DOHH2 (cell line): ENCODE data around the gene TSHZ2.

ENCODE experiments used
- H3F3A ChIP-seq: fragments of 200-600 bp; sonication (generic), shearing (Covaris generic); 2 replicates; pipeline ENCODE4 v1.6.0; 2016; ENCODE audit warnings: antibody characterized with exemption, mild to moderate bottlenecking; ENCODE audit not compliant: control insufficient read depth, insufficient read depth
- H3K27ac ChIP-seq: fragments of 200-600 bp; sonication (generic); 2 replicates; pipeline ENCODE4 v1.5.1; 2014; ENCODE audit warnings: low read depth, mild to moderate bottlenecking, low read length, moderate library complexity
- H3K27me3 ChIP-seq: fragments of 200-600 bp; sonication (generic); 2 replicates; pipeline ENCODE4 v1.6.1; 2014; ENCODE audit warnings: mild to moderate bottlenecking, low read length, mixed read lengths; ENCODE audit not compliant: control insufficient read depth
- H3K36me3 ChIP-seq: fragments of 200-600 bp; sonication (generic); 2 replicates; pipeline ENCODE4 v1.6.1; 2014; ENCODE audit warnings: mild to moderate bottlenecking, low read length, moderate library complexity, mixed read lengths; ENCODE audit not compliant: control insufficient read depth
- H3K4me1 ChIP-seq: fragments of 200-600 bp; sonication (generic); 2 replicates; pipeline ENCODE4 v1.6.1; 2014; ENCODE audit warnings: mild to moderate bottlenecking, low read length, mixed read lengths; ENCODE audit not compliant: control insufficient read depth
- H3K4me2 ChIP-seq: fragments of 200-600 bp; sonication (generic); 2 replicates; pipeline ENCODE4 v1.6.0; 2014; ENCODE audit warnings: mild to moderate bottlenecking, low read length, moderate library complexity
- H3K4me3 ChIP-seq: fragments of 200-600 bp; sonication (generic); 2 replicates; pipeline ENCODE4 v1.5.1; 2014; ENCODE audit warnings: mild to moderate bottlenecking, low read length, mixed read lengths
- H3K79me2 ChIP-seq: fragments of 200-600 bp; sonication (generic); 2 replicates; pipeline ENCODE4 v1.6.1; 2014; ENCODE audit warnings: mild to moderate bottlenecking, low read length, mixed read lengths; ENCODE audit not compliant: control insufficient read depth
- H3K9me2 ChIP-seq: fragments of 200-600 bp; sonication (generic); replicated peaks from 2 replicates; pipeline ENCODE4 v1.6.1; 2014; ENCODE audit warnings: mild to moderate bottlenecking, low read length, mixed read lengths; ENCODE audit not compliant: control insufficient read depth
- H3K9me3 ChIP-seq: fragments of 200-600 bp; sonication (generic); 2 replicates; pipeline ENCODE4 v1.6.1; 2014; ENCODE audit warnings: antibody characterized with exemption, low read length, mixed read lengths; ENCODE audit not compliant: control insufficient read depth, insufficient read depth
- H4K20me1 ChIP-seq: fragments of 200-600 bp; sonication (generic); 2 replicates; pipeline ENCODE4 v1.6.0; 2014; ENCODE audit warnings: low read depth, mild to moderate bottlenecking, antibody characterized with exemption, low read length, moderate library complexity; ENCODE audit not compliant: control insufficient read depth, insufficient read depth
- CTCF ChIP-seq: fragments of 200-600 bp; sonication (generic); IDR thresholded peaks from one replicate; pipeline ENCODE4 v1.5.1; 2014; ENCODE audit warnings: antibody characterized with exemption, mild to moderate bottlenecking, low read depth, low read length; ENCODE audit not compliant: poor library complexity, severe bottlenecking
- EZH2phosphoT487 ChIP-seq: fragments of 200-600 bp; sonication (generic); IDR thresholded peaks from 2 replicates; pipeline ENCODE4 v1.6.1; 2017; ENCODE audit warnings: borderline replicate concordance, mild to moderate bottlenecking, antibody characterized with exemption, low read length, moderate library complexity, mixed read lengths

Gene TSHZ2

GRCh38 chr20:53281557-53282117 is 309.5 kb downstream of the TSHZ2 start:
- H3K27me3 ChIP-seq, result no peaks in the 10 kb centered on the region
- TF ChIP-seq CTCF, result no peak
- no peak for TF ChIP-seq EZH2phosphoT487
- H3K4me1 ChIP-seq, result no peaks in the 10 kb centered on the region
- no peaks in the 10 kb centered on the region for H4K20me1 ChIP-seq
- H3K27ac ChIP-seq, result no peak overlapping the region
- no peak overlapping the region for H3K4me3 ChIP-seq
- no peaks in the 10 kb centered on the region for H3K9me3 ChIP-seq
- no peaks in the 10 kb centered on the region for H3K36me3 ChIP-seq
- no peaks in the 10 kb centered on the region for H3K79me2 ChIP-seq
- no peak overlapping the region for H3K4me2 ChIP-seq
- H3F3A ChIP-seq, result no peaks in the 10 kb centered on the region
- no peaks in the 10 kb centered on the region for H3K9me2 ChIP-seq

GRCh38 chr20:53282217-53282955 is 310.2 kb downstream of the TSHZ2 start:
- Histone ChIP-seq H3K9me3 (no peaks in the 10 kb centered on the region), H3K27ac (no peak overlapping the region), H3K4me1 (no peaks in the 10 kb centered on the region), H3K27me3 (no peaks in the 10 kb centered on the region), H3K4me2 (no peak overlapping the region), H3K9me2 (no peaks in the 10 kb centered on the region), H3F3A (no peaks in the 10 kb centered on the region), H3K4me3 (no peak overlapping the region), H3K79me2 (no peaks in the 10 kb centered on the region), H3K36me3 (no peaks in the 10 kb centered on the region), H4K20me1 (no peaks in the 10 kb centered on the region)
- no peak for TF ChIP-seq CTCF

- TF ChIP-seq CTCF (no peak), EZH2phosphoT487 (no peak)
- Histone ChIP-seq H3K9me2 (no peaks in the 10 kb centered on the region), H3K4me1 (no peaks in the 10 kb centered on the region), H3F3A (no peaks in the 10 kb centered on the region), H3K27me3 (no peaks in the 10 kb centered on the region), H3K4me3 (no peak overlapping the region), H3K27ac (no peak overlapping the region), H3K4me2 (no peak overlapping the region), H3K9me3 (no peaks in the 10 kb centered on the region), H3K36me3 (no peaks in the 10 kb centered on the region), H4K20me1 (no peaks in the 10 kb centered on the region), H3K79me2 (no peaks in the 10 kb centered on the region)
Observed at GRCh38 chr20:53283011-53283410, 310.9 kb downstream of the TSHZ2 start.
